GM12873 (cell line): ENCODE data around the gene JAK3.

Source experiments
- CTCF ChIP-seq: IDR thresholded peaks from 2 replicates; pipeline ENCODE4 v1.5.1; 2012; ENCODE audit warnings: low read depth, mild to moderate bottlenecking, moderate library complexity, low read length, control low read depth; ENCODE audit not compliant: insufficient read depth; ENCODE audit errors: missing control alignments

JAK3 gene

DNA sequence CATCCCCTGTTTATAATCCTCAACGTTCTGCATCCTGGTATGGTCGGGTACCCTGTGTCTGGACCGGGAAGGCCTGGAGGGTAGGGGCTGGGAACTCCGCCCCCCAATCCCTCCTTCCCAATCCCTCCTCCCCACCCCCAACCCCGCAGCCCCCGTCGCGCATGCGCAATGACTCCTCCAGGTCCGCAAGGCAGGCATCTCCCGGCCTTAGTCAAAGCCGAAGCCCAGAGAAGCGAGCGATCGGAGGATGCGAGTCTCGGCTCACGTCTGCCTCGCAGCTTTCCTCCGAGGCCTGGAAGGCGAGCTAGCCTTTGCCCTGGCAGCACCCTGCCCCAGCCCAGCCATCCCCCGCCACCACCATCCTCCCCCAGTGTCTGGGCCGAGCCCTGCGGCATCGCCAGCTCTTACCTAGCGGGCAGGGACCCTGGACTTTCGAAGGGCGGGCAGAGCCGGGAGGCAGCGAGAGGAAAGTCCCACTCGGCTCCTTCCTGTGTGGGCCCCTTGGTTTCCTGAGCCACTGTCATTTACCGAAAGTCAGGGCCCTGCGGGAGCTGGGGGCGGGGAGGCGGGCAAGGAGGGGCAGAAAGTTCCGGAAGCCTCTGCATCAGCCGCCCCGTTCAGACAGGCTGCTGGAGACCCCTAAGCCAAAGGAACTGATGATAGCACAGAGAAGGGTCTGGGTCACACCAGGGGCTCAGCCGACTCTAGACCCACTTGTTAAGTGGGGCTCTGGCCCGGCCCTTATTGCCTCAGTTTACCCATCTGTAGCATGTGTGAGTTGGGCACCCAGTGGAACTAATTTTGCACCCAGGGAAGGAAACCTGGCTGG lies at the start of gene JAK3:
Gene JAK3, minus strand, starts transcription at position 445 of the 829 bp plus-strand sequence. CDS start 3,565 bp downstream, outside the sequence.
- no peak for TF ChIP-seq CTCF

GRCh38 chr19:17893766-17894165 lies 46.0 kb upstream of the JAK3 start:
- no peak for TF ChIP-seq CTCF

DNA sequence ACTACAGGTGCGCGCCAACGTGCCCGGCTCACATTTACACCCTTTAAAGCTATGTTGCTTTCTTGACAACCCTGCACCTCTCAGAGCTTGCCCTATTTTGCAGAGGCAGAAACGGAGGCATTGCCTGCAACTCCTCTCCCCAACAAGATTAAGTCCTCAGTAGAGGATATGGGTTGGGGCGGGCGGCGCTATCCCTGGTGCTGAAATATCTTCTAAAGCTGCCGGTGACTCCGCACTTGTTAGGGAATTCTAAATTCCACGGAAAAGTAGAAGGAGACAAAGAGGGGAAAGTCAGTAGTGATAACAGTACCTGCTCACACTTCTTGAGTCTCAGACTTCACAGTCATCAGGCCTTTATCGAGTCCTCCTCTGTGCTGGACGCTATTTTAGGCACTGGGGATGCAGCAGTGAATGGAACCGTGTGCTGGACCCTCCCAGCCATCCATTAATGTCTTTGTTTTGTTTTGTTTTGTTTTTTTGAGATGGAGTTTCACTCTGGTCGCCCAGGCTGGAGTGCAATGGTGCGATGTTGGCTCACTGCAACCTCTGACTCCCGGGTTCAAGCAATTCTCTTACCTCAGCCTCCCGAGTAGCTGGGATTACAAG lies 41.9 kb upstream of the JAK3 start:
- TF ChIP-seq CTCF, result no peak

- no peak for TF ChIP-seq CTCF
Measured at GRCh38 chr19:17888260-17888659, 40.5 kb upstream of the JAK3 start.

DNA sequence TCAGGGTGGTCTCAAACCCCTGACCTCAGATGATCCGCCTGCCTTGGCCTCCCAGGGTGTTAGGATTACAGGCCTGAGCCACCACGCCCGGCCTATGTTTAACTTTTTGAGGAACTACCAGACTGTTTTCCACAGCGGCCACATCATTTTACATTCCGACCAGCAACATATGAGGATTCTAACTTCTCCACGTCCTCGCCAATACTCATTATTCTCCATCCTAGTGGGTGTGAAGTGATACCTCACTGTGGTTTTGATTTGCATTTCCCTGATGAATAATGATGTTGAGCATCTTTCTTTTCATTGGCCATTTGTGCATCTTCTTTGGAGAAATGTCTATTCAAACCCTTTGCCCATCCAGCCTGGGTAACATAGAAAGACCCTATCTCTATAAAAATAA lies 38.7 kb upstream of the JAK3 start:
- TF ChIP-seq CTCF, result no peak

DNA sequence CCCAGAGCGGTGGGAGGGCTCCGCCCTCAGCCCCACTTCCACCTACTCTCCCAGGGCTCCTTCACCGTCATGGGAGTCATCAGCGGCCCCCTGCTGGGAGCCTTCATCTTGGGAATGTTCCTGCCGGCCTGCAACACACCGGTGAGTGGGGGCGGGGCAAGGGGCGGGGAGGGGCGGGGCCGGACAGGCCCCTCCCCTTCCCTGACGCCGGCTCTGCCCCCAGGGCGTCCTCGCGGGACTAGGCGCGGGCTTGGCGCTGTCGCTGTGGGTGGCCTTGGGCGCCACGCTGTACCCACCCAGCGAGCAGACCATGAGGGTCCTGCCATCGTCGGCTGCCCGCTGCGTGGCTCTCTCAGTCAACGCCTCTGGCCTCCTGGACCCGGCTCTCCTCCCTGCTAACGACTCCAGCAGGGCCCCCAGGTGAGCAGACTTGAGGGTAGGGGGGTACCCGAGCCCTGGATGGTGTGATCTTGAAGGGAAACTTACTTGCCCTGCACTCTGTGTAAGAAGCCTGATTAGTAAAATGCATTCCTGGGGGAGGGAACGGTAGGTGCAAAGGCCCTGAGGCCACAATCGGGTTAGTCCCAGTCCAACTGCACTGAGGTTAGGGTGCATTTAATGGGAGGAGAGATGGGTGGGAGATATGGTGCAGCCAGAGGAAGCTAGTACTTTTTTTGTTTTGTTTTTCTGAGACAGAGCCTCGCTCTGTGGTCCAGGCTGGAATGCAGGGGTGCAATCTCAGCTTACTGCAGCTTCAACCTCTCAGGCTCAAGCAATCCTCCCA lies 36.0 kb upstream of the JAK3 start:
- no peak for TF ChIP-seq CTCF

DNA sequence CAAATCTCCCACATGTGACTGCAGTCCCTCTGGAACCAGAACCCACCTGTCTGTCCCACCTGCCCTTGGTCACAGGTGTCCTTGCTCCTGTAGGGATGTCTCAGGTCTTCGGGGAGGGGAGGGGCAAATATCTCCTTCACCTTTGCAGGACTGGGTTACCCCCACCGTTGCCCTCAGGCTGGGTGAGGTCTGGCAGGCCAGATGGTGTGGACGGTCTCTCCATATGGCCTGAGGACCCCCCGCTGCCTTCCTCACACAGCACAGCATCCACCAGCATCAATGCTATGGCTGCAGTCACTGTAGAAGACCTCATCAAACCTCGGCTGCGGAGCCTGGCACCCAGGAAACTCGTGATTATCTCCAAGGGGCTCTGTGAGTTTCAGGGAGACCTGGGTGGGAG lies 33.9 kb upstream of the JAK3 start:
- no peak for TF ChIP-seq CTCF
